Fibroblast of upper back skin (primary cell): ENCODE measurements around the gene MAD1L1.
A peak's percentile ranks its signal among the peaks of the same experiment; 100 is the strongest.

Experiments
- DNase-seq: peaks from one replicate; pipeline ENCODE4 v3.0.0-alpha.2; 2013

MAD1L1 gene

GRCh38 chr7:2019711-2020511, 212.8 kb downstream of the MAD1L1 start:
- peak; percentile 93 for DNase-seq

- no peak for DNase-seq
Observed at GRCh38 chr7:2019461-2019710, 213.4 kb downstream of the MAD1L1 start.

GRCh38 chr7:2018569-2019460, 213.9 kb downstream of the MAD1L1 start:
- peak; percentile 89 for DNase-seq

- no peak for DNase-seq
Observed at GRCh38 chr7:2017914-2018568, 214.7 kb downstream of the MAD1L1 start.

- no peak for DNase-seq
Observed at GRCh38 chr7:2017481-2017891, 215.3 kb downstream of the MAD1L1 start.

- no peak for DNase-seq
Observed at GRCh38 chr7:2016761-2017480, 215.8 kb downstream of the MAD1L1 start.

- no peak for DNase-seq
Observed at GRCh38 chr7:2016021-2016631, 216.6 kb downstream of the MAD1L1 start.

DNA sequence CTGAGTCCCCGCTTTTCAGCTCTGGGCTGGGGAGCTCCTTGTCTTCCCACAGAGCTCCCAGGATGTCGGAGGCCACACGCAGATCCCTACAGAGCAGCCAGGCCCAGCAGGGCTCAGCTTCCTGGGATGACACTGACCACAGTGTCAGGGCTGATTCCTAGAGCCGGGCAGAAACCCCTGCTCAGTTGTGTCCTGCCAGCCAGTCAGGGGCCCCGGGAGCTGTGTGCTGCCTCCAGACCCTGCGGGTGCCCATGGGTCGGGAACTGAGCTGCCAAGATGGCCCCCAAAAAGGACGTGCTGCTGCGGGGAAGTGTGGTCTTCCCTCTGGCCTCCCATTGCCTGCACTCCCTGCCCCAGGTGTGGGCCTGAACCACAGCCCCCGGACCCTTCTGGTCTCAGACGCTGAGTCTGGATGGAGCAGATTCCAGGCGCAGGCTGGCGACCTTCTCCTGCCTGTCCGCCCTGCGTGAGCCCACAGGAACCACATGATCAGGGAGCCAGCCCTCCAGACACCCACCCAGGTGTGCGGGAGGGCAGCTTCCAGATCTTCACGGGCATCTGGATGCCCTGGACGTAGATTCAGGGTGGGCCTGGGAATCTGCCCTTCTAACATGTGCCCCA, 217.4 kb downstream of the MAD1L1 start:
- DNase-seq, result no peak

DNA sequence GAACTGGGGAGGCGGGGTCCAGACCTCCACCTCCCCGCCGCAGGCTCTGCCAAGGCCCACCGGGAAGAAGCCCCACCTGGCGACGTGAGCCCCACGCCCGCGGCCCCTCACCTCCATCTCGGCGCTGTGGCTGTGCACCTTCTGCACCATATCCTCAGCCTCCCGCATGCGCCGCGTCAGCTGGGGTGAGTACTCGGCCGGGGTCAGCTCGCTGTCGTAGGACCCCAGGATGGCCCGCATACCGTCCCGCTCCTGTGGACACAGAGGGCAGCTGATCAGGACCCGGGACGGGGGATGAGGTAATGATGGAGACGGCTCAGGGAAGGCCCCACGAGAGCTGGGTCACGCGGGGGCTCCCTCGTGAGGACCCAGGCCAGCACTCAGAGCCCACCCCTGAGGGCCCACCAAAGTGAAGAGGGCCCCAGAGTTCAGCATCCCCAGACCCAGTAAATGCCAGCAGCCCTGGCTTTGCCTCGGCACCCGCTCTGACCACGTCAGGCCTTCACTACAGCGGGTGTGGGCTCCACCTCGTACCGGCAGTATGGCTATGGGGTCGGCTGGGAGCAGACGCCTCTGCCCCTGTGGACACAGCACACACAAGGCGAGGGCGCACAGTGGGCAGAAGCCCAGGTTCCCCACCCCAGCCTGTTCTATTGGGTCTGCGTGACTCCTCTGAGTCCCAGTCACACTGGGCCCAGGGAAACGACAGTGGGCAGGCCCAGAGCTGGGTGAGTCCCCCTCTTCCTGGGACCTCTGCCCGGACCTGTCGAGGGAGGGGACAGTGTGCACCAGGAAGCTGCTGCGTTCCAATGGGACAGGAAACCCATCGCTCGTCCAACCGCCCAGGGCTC, 218.1 kb downstream of the MAD1L1 start:
- no peak for DNase-seq

GRCh38 chr7:2013381-2014311, 219.1 kb downstream of the MAD1L1 start:
- DNase-seq, result no peak

DNA sequence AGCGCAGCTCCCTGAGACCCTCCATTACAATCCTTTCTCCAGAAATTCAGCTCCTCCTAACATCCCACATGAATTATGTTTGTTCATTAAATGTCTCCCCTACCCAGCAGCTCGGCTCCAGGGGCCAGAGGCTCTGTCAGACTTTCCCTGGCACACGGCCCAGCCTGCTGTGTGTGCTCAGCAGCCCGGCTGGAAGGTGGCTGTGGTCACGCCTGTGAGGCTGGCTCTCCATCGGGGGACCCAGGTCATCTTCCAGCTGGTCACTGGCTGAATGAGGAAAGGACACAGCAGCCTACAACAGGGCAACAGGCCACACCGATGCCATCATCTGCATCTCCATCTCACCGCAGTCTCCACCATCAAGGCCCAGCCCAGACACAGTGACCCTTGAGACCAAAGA, 219.8 kb downstream of the MAD1L1 start:
- peak; percentile 63 for DNase-seq

- DNase-seq, result no peak
Observed at GRCh38 chr7:2012044-2012900, 220.5 kb downstream of the MAD1L1 start.

- no peak for DNase-seq
Observed at GRCh38 chr7:2011266-2012043, 221.3 kb downstream of the MAD1L1 start.

GRCh38 chr7:2010551-2011265, 222.0 kb downstream of the MAD1L1 start:
- no peak for DNase-seq

- DNase-seq, result no peak
Observed at GRCh38 chr7:2010101-2010500, 222.6 kb downstream of the MAD1L1 start.

- DNase-seq, result no peak
Observed at GRCh38 chr7:2009541-2010001, 223.2 kb downstream of the MAD1L1 start.

GRCh38 chr7:2008936-2009540, 223.7 kb downstream of the MAD1L1 start:
- no peak for DNase-seq
